HUES6 (cell line): ENCODE measurements around the gene PXT1.

Experiments used
- H3K27ac ChIP-seq: 2 replicates; pipeline ENCODE4 v1.7.0; 2013; ENCODE audit warnings: low read depth, mild to moderate bottlenecking, low read length, inconsistent platforms
- H3K27me3 ChIP-seq: 2 replicates; pipeline ENCODE4 v1.6.1; 2013; ENCODE audit warnings: low read length; ENCODE audit not compliant: control insufficient read depth, insufficient read depth
- H3K36me3 ChIP-seq: 2 replicates; pipeline ENCODE4 v1.6.1; 2013; ENCODE audit warnings: low read length; ENCODE audit not compliant: control insufficient read depth, insufficient read depth
- H3K4me1 ChIP-seq: 2 replicates; pipeline ENCODE4 v1.6.1; 2013; ENCODE audit warnings: low read length; ENCODE audit not compliant: control insufficient read depth, insufficient read depth
- H3K4me3 ChIP-seq: 2 replicates; pipeline ENCODE4 v1.5.1; 2013; ENCODE audit warnings: low read depth, low read length
- H3K9ac ChIP-seq: one replicate; pipeline ENCODE4 v1.6.1; 2013; ENCODE audit warnings: mild to moderate bottlenecking, low read length
- H3K9me3 ChIP-seq: 2 replicates; pipeline ENCODE4 v1.6.1; 2013; ENCODE audit warnings: low read depth, low read length; ENCODE audit not compliant: control insufficient read depth, insufficient read depth

The PXT1 gene

DNA sequence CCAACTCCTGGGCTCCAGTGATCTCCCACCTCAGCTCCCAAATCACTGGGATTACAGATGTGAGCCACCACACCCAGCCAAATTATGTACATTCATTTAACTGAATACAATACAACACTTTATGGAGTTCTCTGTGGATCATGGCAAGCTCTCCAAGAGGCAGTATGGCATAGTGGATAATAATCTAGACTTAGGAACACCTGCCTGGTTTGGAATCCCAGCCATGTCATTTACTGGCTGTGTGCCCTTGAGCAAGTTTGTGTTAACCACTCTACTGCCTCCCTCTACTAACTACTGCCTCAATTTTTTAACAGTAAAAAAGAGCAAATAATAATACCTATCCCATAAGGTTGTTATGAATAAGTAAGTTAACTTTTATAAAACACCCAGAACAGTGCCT, 53.3 kb downstream of the PXT1 start:
- H3K9me3 ChIP-seq: peaks cover 3% of the 10 kb centered on the region; the same call in 1 of the 2 replicates
- H3K27ac ChIP-seq: no peak overlapping the region
- H3K4me1 ChIP-seq: 0 out of 2 replicates have a peak, but pooled peaks cover 4% of the 10 kb centered on the region
- H3K4me3 ChIP-seq: no peak overlapping the region
- H3K36me3 ChIP-seq: no peaks in the 10 kb centered on the region
- no peak overlapping the region for H3K9ac ChIP-seq
- H3K27me3 ChIP-seq: peaks cover 63% of the 10 kb centered on the region

DNA sequence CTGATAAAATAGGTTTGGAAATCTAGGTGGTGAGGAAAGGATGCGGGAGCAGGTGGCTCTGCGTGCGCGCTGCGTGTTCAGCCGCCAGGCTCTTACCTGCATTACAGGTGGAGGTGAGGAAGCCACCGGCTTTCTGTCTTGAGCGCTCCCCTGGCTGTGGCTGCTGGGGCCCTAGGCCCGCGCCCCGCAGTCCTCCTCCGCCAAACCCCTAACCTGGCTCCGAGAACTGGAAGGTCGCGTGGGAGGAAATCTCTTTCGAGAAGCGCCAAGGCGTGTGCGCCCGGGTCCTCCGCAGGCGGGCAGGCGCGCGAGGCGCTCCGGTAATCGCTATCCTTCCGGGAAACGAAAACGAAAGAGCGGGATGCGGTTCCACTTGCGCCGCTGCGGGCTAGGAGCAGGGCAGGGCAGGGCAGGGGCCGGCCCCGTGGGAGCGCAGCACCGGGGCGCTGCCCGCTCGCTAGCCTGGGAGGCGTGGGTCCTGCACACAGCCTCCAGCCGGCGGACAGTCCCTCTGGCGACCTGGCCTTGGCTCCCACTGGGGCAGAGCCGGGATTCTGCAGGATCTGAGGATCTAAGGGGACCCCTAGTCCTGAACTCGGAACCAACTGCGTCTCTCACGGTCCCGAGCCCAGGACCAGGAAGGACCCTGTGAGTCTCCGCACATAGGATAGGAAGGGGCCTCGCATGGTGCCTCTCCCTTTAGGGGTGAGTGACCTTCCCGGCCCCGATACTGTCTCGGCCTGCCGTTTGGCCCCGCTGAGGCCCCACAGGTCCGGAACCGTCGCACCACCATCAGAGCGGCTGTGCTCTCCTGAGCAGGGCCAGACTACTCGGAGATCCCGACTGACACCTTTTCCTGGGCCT, 55.0 kb downstream of the PXT1 start, which contains the start of gene ETV7:
TSS of gene ETV7 (minus strand) at position 230 of the 864 bp plus-strand sequence. CDS start at position 102, 128 bp downstream.
- peak within 1 kb of the TSS; percentile 62 for H3K4me3 ChIP-seq
- H3K4me1 ChIP-seq: 0 out of 2 replicates have a peak, but pooled peaks cover 4% of the 10 kb centered on the region
- no peaks in the 10 kb centered on the region for H3K36me3 ChIP-seq
- H3K27me3 ChIP-seq: peaks cover 63% of the 10 kb centered on the region
- H3K9ac ChIP-seq: peak within 1 kb of the TSS; percentile 57
- no peaks in the 10 kb centered on the region for H3K9me3 ChIP-seq
- H3K27ac ChIP-seq: no peak within 1 kb of the TSS

DNA sequence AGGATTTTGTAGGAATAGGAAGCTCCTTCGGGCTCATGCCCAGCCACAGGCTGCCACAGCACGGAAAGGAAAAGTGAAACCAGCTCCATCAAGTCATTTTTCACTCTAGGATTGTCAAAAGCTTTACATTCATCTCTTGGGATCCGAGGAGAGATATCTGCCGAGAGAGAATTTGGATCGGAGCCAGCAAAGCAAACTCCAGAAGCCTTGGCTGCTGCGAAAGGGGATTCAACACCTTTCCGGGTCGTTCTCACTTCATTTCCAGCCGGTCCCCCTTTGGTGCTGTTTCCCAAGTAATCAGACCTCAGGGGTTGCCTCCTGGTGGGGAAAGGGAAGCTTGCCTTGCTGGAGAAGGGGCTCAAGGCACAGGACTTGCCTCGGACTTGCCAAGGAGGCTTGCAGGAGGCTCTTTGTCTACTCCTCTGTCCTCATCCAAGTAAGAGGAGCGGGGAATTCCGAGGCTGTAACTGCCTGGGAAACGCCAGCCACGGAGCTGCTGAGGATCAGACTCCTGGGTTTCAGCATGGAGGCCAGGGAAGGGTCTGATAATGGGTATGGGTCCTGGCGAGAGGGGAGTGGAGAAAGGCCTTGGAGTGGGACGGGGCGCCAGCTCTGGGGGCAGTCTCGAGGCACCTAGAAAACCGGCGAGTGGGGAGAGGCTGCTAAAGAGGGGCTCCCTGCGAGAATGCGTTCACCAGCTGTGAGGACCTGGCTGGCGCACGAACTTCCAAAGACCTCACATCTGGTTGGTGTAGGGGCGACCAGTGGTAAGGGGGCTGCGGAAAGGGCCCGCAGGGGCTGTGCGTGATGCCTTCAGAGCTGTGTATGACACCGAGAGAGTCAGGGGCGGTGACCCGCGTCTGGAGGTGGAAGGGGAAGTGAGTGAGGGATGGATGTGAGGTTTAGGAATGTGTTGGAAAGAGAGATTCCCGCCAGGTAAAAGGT, 55.9 kb downstream of the PXT1 start:
- 0 out of 2 replicates have a peak, but pooled peaks cover 6% of the 10 kb centered on the region for H3K4me1 ChIP-seq
- peaks cover 63% of the 10 kb centered on the region for H3K27me3 ChIP-seq
- H3K9me3 ChIP-seq: no peaks in the 10 kb centered on the region
- no peak overlapping the region for H3K27ac ChIP-seq
- H3K4me3 ChIP-seq: peak overlapping the region; percentile 62
- no peaks in the 10 kb centered on the region for H3K36me3 ChIP-seq
- peak overlapping the region; percentile 28 for H3K9ac ChIP-seq

DNA sequence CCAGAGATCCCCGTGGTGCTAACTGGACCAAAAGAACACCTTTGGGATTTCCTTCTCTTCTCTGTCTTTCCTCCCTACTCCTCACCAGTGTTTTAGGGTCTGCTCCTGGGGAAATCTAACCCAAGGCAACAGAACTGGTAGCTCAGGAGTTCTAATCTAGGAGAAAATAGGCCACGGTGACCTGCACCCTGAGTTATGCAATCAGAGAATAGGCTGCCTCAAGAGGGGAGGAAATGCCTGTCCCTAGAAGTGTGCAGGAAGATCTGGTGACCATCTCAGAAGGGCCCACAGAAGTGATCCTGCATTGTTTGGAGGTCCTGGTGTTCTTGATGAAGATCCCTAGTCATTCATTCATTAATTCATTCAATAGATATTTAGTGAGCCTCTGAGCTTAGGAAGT, 58.6 kb downstream of the PXT1 start:
- H3K9me3 ChIP-seq: no peaks in the 10 kb centered on the region
- H3K27me3 ChIP-seq: peaks cover 40% of the 10 kb centered on the region
- H3K9ac ChIP-seq: no peak overlapping the region
- H3K4me3 ChIP-seq: no peak overlapping the region
- no peak overlapping the region for H3K27ac ChIP-seq
- H3K36me3 ChIP-seq: no peaks in the 10 kb centered on the region
- 0 out of 2 replicates have a peak, but pooled peaks cover 6% of the 10 kb centered on the region for H3K4me1 ChIP-seq

DNA sequence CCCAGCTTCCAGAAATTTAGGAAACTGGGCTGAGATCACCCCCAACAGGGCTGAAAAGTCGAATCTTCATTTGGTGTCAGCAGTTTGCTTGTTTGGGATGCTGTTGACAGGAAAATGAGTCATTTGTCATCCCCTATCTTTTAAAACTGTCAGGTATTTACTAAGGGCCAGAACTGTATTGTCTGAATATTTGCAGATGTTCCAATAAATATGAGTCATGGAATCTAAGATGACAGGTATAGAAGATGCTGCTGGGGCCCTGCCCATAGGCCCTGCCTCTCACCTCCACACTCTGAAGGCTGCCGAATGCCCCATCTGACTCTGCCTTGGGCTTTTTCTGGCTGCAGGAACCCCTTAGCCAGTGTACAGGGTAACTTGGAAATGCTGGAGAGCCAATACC, 59.0 kb downstream of the PXT1 start:
- Histone ChIP-seq H3K4me3 (no peak overlapping the region), H3K9ac (no peak overlapping the region), H3K27me3 (peaks cover 35% of the 10 kb centered on the region), H3K9me3 (no peaks in the 10 kb centered on the region), H3K36me3 (no peaks in the 10 kb centered on the region), H3K4me1 (0 out of 2 replicates have a peak, but pooled peaks cover 6% of the 10 kb centered on the region), H3K27ac (no peak overlapping the region)

DNA sequence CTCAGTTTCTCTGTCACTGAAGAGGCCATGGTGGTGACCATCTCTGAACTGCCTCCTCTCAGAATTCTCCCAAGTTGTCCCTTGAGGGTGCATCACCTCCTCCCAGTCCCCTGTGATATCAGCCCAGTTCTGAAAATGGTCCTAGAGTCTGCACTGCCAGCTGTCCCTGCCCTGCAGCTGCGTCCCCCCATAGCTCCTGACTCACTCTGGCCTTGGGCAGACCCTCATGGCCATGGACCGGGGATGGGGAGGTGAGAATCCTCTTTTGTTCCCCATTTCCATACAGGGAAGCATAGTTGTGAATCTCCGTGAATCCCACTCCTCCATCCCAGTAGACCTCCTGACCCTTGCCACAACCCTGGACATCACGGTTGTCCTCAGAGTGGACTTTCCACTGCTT, 59.7 kb downstream of the PXT1 start:
- Histone ChIP-seq H3K9ac (no peak overlapping the region), H3K9me3 (no peaks in the 10 kb centered on the region), H3K36me3 (no peaks in the 10 kb centered on the region), H3K27me3 (peaks cover 29% of the 10 kb centered on the region), H3K4me3 (no peak overlapping the region), H3K27ac (no peak overlapping the region), H3K4me1 (0 out of 2 replicates have a peak, but pooled peaks cover 3% of the 10 kb centered on the region)

DNA sequence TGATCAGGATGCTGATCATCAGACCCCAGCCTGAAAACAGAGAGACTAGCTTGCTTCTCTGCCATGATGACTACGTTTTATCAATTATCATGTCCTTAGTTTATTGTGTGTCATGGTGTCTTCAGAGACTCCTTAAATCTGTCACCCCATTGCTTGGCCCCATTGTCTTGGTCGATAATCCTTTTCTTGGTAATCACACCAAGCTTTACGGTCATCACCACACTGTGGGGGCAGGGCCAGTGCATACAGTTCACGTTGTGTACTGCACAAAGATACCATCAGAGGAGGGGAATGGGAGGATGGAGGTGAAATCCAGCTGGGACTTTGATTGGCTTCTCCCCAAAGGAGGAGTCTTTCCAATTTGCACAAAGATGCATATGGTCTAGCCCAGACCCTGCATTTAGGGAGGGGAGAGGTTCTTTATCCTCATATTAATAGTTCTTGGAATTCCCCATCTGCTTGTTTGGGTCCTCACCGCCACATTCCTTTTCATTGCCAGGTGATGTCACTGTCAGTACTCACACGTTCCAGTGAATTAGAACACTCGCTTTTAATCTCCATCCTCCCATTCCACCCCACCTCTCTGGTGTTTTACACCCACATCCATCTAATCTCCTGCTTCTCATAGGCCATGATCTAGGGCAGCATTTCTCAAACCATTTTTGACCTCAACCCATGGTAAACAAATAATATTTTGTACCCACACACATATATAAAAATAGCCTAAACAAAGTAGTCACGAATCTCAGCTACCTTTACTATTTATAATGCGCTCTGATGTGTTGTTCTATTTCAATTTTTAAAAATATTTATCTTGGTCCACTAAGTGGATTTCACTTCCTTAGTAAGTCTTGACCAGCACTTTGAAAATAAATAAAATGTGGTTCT, 60.9 kb downstream of the PXT1 start:
- Histone ChIP-seq H3K36me3 (no peaks in the 10 kb centered on the region), H3K27me3 (peaks cover 17% of the 10 kb centered on the region), H3K4me1 (peaks cover 2% of the 10 kb centered on the region; the same call in 1 of the 2 replicates), H3K9ac (no peak overlapping the region), H3K4me3 (no peak overlapping the region), H3K9me3 (no peaks in the 10 kb centered on the region), H3K27ac (no peak overlapping the region)

DNA sequence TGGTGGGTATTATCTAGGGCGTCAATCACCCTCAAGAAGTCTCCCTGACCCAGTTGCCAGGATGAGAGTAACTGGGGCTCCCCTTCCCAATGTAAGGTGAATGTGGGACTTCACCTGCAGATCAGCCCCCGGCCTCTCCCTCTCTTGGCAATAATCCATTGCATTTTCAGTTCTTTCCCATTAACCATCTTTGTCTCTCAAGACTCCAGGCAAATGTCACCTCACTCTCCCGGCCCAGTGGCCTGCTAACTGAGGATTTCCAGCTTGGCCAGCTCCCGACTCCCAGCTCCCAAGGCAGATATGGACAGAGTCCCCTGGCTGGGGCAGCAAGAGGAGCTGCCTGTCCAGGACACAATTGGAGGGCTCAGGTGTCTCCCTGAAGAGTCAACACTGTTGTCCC, 62.5 kb downstream of the PXT1 start:
- H3K4me3 ChIP-seq: no peak overlapping the region
- H3K36me3 ChIP-seq: no peaks in the 10 kb centered on the region
- H3K27ac ChIP-seq: no peak overlapping the region
- peaks cover 2% of the 10 kb centered on the region; the same call in 1 of the 2 replicates for H3K4me1 ChIP-seq
- no peak overlapping the region for H3K9ac ChIP-seq
- H3K9me3 ChIP-seq: no peaks in the 10 kb centered on the region
- H3K27me3 ChIP-seq: peaks cover 1% of the 10 kb centered on the region

DNA sequence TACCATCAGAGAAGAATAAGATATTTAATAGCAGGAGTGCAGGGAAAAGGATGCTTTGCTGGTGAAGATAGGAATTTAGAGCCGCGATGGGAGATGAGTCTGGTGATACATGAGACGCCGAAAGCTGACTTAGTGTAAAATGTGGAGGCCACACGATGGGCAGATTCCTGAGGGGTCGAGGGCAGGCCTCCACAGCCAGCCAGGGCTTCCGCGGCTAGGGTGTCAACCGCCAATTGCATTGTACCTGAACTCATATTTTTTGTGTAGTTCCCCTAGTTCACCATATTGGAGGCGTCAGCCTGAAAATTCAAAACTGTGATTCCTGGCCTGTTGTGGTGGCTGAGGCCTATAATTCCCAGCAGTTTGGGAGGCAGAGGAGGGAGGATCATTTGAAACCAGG, 63.7 kb downstream of the PXT1 start:
- no peaks in the 10 kb centered on the region for H3K9me3 ChIP-seq
- no peaks in the 10 kb centered on the region for H3K27me3 ChIP-seq
- H3K27ac ChIP-seq: no peak overlapping the region
- H3K9ac ChIP-seq: no peak overlapping the region
- H3K4me1 ChIP-seq: peaks cover 2% of the 10 kb centered on the region; the same call in 1 of the 2 replicates
- no peak overlapping the region for H3K4me3 ChIP-seq
- no peaks in the 10 kb centered on the region for H3K36me3 ChIP-seq

DNA sequence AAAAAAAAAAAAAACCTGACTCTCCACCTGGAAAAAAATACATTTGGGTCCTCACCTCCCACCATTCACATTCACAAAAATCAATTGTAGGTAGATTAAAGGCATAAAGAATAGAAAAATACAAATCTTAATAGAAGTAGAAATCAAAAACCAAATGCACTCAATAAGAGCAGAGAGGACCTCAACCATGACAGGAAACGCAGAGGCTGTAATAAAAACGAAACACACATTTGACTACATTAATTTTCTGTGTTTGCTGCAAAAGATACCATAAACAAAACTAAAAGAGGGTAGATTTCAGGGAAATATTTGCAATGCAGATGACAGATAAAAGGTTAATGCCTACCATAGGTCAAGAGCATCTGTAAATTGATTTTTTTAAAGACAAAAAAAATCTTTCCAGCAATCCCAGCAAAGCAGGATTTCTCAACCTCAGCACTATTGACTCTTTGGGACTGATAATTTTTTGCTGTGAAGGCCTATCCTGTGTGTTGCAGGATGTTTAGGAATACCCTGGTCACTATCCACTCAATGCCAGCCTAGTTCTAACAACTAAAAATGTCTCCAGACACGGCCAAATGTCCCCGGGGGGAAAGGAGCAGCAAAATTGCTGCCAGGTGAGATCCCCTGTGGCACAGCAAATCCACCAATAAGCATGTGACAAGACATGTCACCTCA, 64.3 kb downstream of the PXT1 start:
- no peak overlapping the region for H3K4me3 ChIP-seq
- H3K4me1 ChIP-seq: peaks cover 6% of the 10 kb centered on the region; the same call in 1 of the 2 replicates
- no peaks in the 10 kb centered on the region for H3K36me3 ChIP-seq
- H3K9me3 ChIP-seq: no peaks in the 10 kb centered on the region
- H3K27ac ChIP-seq: no peak overlapping the region
- no peaks in the 10 kb centered on the region for H3K27me3 ChIP-seq
- no peak overlapping the region for H3K9ac ChIP-seq
